HFFc6 (cell line): ENCODE measurements around the gene CRB2. TPM values are rescaled to one million over a fixed set of nuclear protein-coding genes. Genes with fewer than 3 reads are reported as not detected.

Source experiments
- DNase-seq: peaks from one replicate; pipeline ENCODE4 v3.0.0-alpha.2; 2018
- H3K27ac Mint-ChIP-seq: 2 replicates; pipeline ENCODE4 v1.8.0; 2020; ENCODE audit warnings: mild to moderate bottlenecking, mixed read lengths
- H3K27me3 Mint-ChIP-seq: 2 replicates; pipeline ENCODE4 v1.8.0; 2021; ENCODE audit warnings: mild to moderate bottlenecking, moderate library complexity, mixed read lengths; ENCODE audit not compliant: insufficient read depth
- H3K36me3 Mint-ChIP-seq: 2 replicates; pipeline ENCODE4 v1.8.0; 2021; ENCODE audit warnings: low read depth, mixed read lengths
- H3K4me1 Mint-ChIP-seq: 2 replicates; pipeline ENCODE4 v1.8.0; 2020; ENCODE audit warnings: low read depth, mixed read lengths
- H3K4me3 Mint-ChIP-seq: 2 replicates; pipeline ENCODE4 v1.8.0; 2020; ENCODE audit warnings: mild to moderate bottlenecking, moderate library complexity, mixed read lengths
- H3K9me3 Mint-ChIP-seq: 2 replicates; pipeline ENCODE4 v1.8.0; 2020; ENCODE audit warnings: mild to moderate bottlenecking, mixed read lengths
- CTCF ChIP-seq: fragments of 200-600 bp; sonication (generic); IDR thresholded peaks from 2 replicates; pipeline ENCODE4 v1.5.0; 2021; ENCODE audit warnings: antibody characterized with exemption, mild to moderate bottlenecking
- total RNA-seq, 6 experiments: library from RNA; stranded (reverse); fragmentation: NEBNext Ultra II Directional; extraction: Animal tissue kit (Norgen Biotek cat#: 25700); gene quantifications; 2 replicates in 1 of 6; 3 replicates in 5 of 6; pipeline ENCODE4 v1.2.3, GENCODE V29; 2021

The CRB2 gene
- total RNA-seq, 6 experiments from 2014 or later = not detected

DNA sequence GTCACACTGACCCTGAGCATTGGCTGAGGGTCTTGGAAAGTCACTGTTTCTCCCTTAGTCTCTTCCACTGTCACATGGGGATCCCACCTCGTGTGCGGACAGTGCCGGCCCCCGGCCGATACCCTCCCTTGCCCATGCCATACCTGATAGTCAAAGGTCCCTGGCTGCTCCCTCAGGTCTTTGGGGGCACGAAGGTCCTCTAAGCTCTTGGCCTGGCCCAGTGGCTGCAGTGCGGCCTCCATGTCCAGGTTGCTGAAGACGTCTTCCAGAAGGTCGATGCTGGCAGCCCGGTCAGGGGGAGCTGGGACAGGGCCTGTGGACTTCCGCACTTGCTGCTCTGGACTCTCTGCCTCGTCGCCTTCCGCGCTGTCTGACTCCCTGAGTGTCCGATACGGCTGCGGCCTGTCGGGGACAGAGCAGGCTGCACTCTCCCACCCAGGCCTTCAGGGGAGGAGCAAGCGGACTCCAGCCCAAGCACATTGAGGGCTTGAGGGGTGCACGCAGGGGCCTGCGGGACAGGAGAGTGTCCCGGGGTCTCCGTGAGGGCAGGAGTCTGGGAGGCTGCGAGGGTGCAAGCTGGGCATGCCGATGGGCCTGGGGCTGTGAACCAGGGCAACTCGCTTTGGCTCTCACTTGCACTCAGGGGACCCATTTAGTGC is 27.6 kb downstream of the CRB2 start:
- no peaks in the 10 kb centered on the region for H3K9me3 Mint-ChIP-seq
- DNase-seq = no peak
- H3K4me1 Mint-ChIP-seq = no peaks in the 10 kb centered on the region
- no peak overlapping the region for H3K4me3 Mint-ChIP-seq
- H3K36me3 Mint-ChIP-seq = no peaks in the 10 kb centered on the region
- TF ChIP-seq CTCF = no peak
- peaks cover 10% of the 10 kb centered on the region for H3K27me3 Mint-ChIP-seq
- no peak overlapping the region for H3K27ac Mint-ChIP-seq

DNA sequence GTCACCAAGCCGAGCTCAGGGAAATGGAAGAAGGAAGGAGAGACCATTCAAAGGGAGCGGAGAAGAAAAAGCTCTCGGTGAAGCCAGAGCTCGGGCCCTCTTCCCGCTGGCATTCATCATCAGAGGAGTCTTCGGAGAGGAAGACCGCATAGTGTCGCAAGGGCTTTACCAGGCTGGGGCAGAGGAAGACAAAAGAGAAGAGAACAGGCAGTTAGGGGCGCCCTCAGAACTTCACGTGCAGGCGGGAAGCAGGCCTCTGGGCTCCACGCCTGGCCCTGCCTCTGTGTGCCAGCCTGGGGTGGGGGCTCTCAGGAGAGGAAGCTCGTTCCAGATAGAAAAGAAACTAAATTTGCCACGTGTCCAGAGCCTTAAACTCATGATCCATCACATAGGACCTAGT is 31.7 kb downstream of the CRB2 start:
- Mint-ChIP-seq H3K27me3 (peaks cover 14% of the 10 kb centered on the region), H3K9me3 (no peaks in the 10 kb centered on the region), H3K4me1 (no peaks in the 10 kb centered on the region), H3K27ac (no peak overlapping the region), H3K36me3 (no peaks in the 10 kb centered on the region), H3K4me3 (no peak overlapping the region)
- no peak for DNase-seq
- no peak for TF ChIP-seq CTCF

- no peak overlapping the region for H3K27ac Mint-ChIP-seq
- no peaks in the 10 kb centered on the region for H3K9me3 Mint-ChIP-seq
- no peaks in the 10 kb centered on the region for H3K4me1 Mint-ChIP-seq
- no peaks in the 10 kb centered on the region for H3K36me3 Mint-ChIP-seq
- DNase-seq = no peak
- no peak for TF ChIP-seq CTCF
- peaks cover 14% of the 10 kb centered on the region for H3K27me3 Mint-ChIP-seq
- no peak overlapping the region for H3K4me3 Mint-ChIP-seq
Measured at GRCh38 chr9:123389070-123389469, 33.1 kb downstream of the CRB2 start.

DNA sequence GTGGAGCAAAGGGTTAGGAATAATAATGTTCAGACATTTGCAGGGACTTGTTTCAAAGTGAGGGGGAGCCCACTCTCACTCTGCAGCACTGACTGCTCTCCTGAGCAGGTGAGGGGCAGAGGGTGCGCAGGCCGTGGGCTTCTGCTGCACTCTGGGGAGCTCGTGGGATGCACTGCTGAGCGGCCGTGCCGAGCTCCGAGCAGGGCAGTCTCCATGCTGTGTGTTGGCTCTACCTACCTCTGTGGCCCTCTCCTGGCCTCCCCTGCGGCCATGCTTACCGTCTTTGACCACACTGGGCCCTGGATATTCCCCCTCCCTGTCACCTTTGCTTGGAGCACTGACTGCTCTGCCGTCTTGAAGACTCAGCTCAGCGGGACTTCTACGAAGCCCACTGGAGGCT is 33.7 kb downstream of the CRB2 start:
- DNase-seq = no peak
- Mint-ChIP-seq H3K36me3 (no peaks in the 10 kb centered on the region), H3K9me3 (no peaks in the 10 kb centered on the region), H3K4me1 (peaks cover 3% of the 10 kb centered on the region; the same call in 1 of the 2 replicates), H3K4me3 (no peak overlapping the region), H3K27ac (no peak overlapping the region), H3K27me3 (peaks cover 14% of the 10 kb centered on the region)
- TF ChIP-seq CTCF = no peak

DNA sequence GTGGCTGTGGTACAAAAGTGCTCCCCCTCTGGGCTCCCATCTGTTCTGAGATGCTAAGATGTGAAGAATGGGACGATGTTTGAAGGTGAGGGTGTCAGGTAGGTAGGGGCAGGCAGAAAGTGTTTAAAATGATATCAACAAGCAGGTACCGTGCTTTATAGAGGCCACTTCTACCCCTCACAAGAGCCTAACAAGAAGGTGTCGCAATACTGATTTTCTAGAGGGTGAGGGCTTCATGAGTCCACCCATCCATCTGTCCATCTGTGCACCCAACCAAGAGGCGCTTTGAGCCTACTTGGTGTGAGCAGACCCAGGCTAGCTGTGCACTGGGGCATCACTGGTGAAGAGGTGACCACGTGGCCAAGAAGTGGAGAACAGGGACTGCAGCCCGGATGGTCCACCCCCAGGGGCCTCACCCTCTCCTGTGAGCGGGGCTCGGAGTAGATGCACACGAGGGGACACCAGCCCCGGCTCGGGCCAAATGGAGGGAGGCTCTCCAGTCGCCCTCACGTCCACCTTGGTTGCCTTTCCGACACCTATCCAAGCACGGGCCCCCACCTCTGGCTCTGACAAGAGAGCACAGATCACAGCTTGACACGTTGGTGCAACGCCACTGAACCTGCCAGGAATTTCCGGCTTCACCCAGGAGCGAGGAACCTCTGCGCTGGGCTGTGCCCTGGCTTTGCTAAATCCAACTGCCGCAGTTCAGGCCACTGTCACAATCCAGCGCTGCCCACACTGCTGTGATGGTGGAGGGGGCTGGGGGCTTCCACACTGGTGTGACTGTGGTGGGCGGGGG is 34.5 kb downstream of the CRB2 start:
- Mint-ChIP-seq H3K4me3 (no peak overlapping the region), H3K27ac (no peak overlapping the region), H3K4me1 (peaks cover 7% of the 10 kb centered on the region; the same call in 1 of the 2 replicates), H3K36me3 (no peaks in the 10 kb centered on the region), H3K27me3 (peaks cover 16% of the 10 kb centered on the region), H3K9me3 (no peaks in the 10 kb centered on the region)
- TF ChIP-seq CTCF = no peak
- no peak for DNase-seq
